GM19452 (cell line): ENCODE measurements around the gene CTXN3.

Source experiments
- ATAC-seq: cut with Tn5 transposase; IDR thresholded peaks from one replicate; pipeline ENCODE4 v1.9.1; 2021; ENCODE audit not compliant: unreplicated experiment

The CTXN3 gene

GRCh38 chr5:127696683-127697082 is 47.8 kb downstream of the CTXN3 start:
- ATAC-seq, result no peak

GRCh38 chr5:127697894-127698600 is 49.2 kb downstream of the CTXN3 start:
- ATAC-seq, result no peak

DNA sequence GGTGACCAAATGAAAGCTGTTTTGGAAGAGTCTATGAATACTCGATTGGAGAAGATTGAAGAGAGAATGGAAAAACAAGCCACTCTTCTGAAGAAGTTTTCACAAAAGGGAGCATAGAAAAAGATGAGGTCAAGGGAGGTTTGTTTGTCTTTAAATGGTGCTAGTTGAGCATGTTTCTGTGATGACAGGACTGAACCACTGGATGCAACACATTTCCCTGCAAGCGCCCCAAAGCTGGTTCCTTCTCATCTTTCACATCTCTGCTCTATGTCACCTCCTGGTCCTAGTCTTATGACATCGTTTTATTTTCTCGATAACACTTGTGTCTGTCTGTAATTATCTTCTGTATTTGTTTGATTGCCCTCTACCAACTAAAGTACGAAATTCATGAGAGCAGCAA is 50.5 kb downstream of the CTXN3 start:
- ATAC-seq, result no peak

DNA sequence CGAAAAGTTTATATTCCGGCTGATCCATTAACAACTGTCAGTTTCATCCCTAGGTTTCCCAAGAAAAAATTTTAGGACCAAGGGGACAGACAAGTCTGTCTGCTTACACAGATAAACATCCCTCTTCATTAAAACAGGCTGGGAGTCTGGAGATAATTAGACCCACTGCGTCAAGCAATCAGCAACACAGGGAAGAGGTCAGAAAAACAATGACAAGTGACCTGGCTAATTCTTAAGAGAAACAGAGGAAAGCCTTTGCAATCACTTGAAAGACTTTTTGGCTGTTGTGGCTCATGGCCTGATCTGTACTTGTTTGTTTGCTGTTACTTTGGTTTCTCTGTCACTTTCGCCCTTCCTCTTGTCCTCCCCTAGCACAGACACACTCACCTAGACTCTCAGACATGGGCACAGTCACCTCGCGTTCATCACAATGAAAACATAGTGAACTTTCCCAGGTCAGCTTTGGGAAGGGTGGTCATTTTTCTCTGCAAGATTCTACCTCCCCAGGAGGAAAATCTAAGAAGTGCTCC is 51.4 kb downstream of the CTXN3 start:
- ATAC-seq, result no peak

- ATAC-seq, result no peak
Measured at GRCh38 chr5:127702434-127702833, 53.6 kb downstream of the CTXN3 start.

GRCh38 chr5:127702926-127703561 is 54.2 kb downstream of the CTXN3 start, which contains the start of gene CCDC192:
CCDC192 (plus strand) TSS chr5:127703391; CDS start chr5:127703446, 55 bp downstream.
- no peak for ATAC-seq

DNA sequence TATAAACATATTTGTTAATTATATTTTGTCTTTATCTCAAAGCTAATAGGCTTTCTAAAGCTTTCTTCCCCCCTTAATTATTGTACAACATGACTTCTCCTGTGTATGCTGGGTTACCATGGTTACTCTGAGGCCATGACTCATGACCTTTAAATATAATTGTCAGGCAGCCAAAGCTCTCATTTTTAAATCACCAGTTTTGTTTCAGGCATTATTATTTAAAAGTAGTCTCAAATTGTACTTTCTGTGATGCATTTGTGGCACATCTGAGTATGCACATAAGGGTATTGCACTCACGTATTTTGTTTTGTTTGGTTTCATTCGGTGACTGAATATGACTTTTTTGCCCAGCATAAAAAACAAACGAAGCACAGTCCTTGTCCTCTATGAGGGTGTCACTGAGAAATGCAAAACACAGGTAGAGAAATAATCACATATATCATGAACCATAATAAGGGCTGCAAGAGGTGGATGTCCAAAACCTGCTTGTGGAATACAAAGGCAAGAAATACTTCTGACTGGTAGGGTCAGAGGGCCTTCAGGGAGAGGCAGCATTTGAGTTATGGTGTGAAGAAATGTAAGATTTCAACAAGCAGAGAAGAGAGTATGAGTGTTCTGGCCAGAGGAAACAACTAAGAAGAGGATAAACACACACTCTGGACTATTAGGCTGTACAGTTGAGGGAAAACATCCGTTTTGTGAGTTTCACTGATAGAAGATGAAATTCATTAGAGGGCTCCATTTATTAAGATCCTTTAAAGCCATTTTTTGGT is 56.4 kb downstream of the CTXN3 start:
- no peak for ATAC-seq

GRCh38 chr5:127706691-127707090 is 57.8 kb downstream of the CTXN3 start:
- no peak for ATAC-seq

GRCh38 chr5:127707209-127707608 is 58.3 kb downstream of the CTXN3 start:
- ATAC-seq, result no peak
